Neuron (in vitro differentiated cells): ENCODE data around the gene ZNF865.
A peak's percentile ranks its signal among the peaks of the same experiment; 100 is the strongest.

ENCODE experiments used
- H2AFZ ChIP-seq: one replicate; pipeline ENCODE4 v1.6.1; 2013; ENCODE audit warnings: low read depth, mild to moderate bottlenecking, inconsistent platforms, low read length, moderate library complexity
- H3K27me3 ChIP-seq: one replicate; pipeline ENCODE4 v1.6.1; 2013; ENCODE audit warnings: low read length; ENCODE audit not compliant: insufficient read depth
- H3K36me3 ChIP-seq: one replicate; pipeline ENCODE4 v1.6.1; 2013; ENCODE audit warnings: low read length; ENCODE audit not compliant: insufficient read depth
- H3K4me1 ChIP-seq: one replicate; pipeline ENCODE4 v1.6.1; 2013; ENCODE audit warnings: low read length; ENCODE audit not compliant: insufficient read depth
- H3K4me3 ChIP-seq: 2 replicates; pipeline ENCODE4 v1.5.1; 2013; ENCODE audit warnings: mild to moderate bottlenecking, low read length, moderate library complexity
- H3K9me3 ChIP-seq: one replicate; pipeline ENCODE4 v1.6.1; 2013; ENCODE audit warnings: low read length

Gene ZNF865

GRCh38 chr19:55592391-55593090, 12.9 kb upstream of the ZNF865 start:
- Histone ChIP-seq H2AFZ (no peak overlapping the region), H3K4me3 (no peak overlapping the region), H3K27me3 (no peaks in the 10 kb centered on the region)

DNA sequence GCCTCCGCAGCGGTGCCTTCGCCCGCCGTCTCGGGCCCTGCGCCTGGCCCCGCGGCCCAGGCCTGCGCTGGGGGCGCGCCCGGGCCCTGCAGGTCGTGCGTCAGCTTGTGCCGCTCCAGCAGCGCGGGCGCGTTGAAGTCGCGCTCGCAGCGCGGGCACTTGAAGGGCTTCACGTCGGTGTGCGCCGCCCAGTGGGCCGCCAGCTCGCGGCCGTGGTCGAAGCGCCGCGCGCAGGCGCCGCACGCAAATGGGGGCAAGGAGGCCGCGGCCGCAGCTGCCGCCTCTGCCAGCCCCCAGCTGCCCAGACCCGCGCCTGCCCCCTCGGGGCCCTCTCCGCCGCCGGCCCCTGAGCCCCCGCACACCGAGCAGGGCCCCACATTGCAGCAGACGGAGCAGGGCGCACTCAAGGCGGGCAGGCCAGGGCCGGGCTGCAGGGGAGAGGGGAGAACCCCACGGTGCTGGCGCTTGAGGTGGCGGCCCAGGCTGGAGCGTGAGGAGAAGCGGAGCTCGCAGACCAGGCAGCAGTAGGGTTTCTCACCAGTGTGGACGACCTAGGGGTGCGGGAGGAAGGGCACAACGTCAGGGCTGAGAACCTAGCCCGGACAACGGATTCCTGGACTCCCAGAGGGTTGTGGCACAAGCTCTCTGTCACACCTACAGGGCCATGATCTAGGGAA, 12.2 kb upstream of the ZNF865 start:
- H3K4me3 ChIP-seq: no peak overlapping the region

More at GRCh38 chr19:55592391-55593090, 12.9 kb upstream of the ZNF865 start:
- Histone ChIP-seq H3K9me3 (peaks cover 6% of the 10 kb centered on the region), H3K36me3 (peaks cover 50% of the 10 kb centered on the region), H3K4me1 (peaks cover under 1% of the 10 kb centered on the region)

DNA sequence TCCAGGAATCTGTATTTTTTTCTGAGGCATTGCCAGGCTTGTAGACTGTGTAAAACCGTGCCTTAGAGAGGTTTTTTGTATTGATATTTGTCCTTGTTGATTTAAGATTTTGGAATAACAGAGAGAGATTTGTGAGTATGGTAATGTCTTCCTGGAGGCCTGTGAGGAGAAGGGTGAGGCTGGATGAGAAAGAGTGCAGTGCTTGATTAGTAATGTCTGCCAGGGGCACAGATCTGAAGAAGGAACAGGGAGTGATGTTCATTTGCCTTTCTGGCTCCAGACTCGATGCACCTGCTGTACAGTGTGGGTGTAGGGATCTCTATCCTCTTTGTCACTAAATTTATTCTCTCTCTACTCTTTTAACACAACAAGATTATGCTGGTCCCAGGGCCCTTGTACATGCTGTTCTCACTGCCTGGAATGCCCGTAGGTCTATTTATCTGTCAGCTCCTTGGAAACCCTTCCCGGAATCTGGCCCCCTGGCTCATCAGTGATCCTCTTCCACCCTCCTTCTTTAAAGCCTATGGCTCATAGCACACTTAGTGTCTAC, 10.4 kb upstream of the ZNF865 start:
- H3K9me3 ChIP-seq: peaks cover 6% of the 10 kb centered on the region
- no peak overlapping the region for H3K4me3 ChIP-seq
- peaks cover 4% of the 10 kb centered on the region for H3K4me1 ChIP-seq
- peaks cover 51% of the 10 kb centered on the region for H3K36me3 ChIP-seq
- no peak overlapping the region for H2AFZ ChIP-seq
- H3K27me3 ChIP-seq: no peaks in the 10 kb centered on the region

More for the DNA sequence above, 12.2 kb upstream of the ZNF865 start:
- no peak overlapping the region for H2AFZ ChIP-seq
- peaks cover 6% of the 10 kb centered on the region for H3K9me3 ChIP-seq
- H3K36me3 ChIP-seq: peaks cover 51% of the 10 kb centered on the region
- no peaks in the 10 kb centered on the region for H3K27me3 ChIP-seq
- H3K4me1 ChIP-seq: no peaks in the 10 kb centered on the region

DNA sequence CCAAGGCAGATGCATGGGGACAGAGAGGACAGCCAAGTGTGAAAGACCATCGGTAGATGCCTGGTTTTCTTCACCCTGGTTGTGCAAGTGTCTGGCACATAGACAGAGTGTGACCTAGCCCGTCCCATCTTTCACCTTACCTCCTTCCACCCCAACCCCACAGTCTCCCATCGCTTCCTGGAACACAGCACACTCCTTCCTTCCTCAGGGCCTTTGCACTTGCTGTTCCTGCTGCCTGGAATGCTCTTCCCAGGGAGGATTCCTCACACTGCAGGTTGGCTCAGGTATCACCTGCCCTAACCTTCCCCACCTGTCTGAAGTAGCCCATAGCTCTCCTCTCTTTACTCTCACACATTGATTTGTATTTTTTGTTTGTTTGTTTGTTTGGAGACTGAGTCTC, 9.1 kb upstream of the ZNF865 start:
- Histone ChIP-seq H3K27me3 (no peaks in the 10 kb centered on the region), H3K36me3 (peaks cover 51% of the 10 kb centered on the region), H3K4me1 (peaks cover 10% of the 10 kb centered on the region), H2AFZ (no peak overlapping the region), H3K9me3 (peaks cover 6% of the 10 kb centered on the region), H3K4me3 (no peak overlapping the region)

GRCh38 chr19:55597501-55597921, 7.9 kb upstream of the ZNF865 start:
- Histone ChIP-seq H3K36me3 (peaks cover 39% of the 10 kb centered on the region), H3K9me3 (peaks cover 6% of the 10 kb centered on the region), H3K4me3 (no peak overlapping the region), H3K27me3 (no peaks in the 10 kb centered on the region), H3K4me1 (peaks cover 10% of the 10 kb centered on the region), H2AFZ (no peak overlapping the region)

- peak overlapping the region; percentile 81 for H3K4me3 ChIP-seq
Measured at GRCh38 chr19:55598034-55598433, 7.4 kb upstream of the ZNF865 start.

GRCh38 chr19:55598719-55599467, 6.6 kb upstream of the ZNF865 start:
- Histone ChIP-seq H3K9me3 (peaks cover 6% of the 10 kb centered on the region), H3K4me1 (peaks cover 10% of the 10 kb centered on the region), H3K27me3 (no peaks in the 10 kb centered on the region), H2AFZ (peak overlapping the region; percentile 49), H3K36me3 (peaks cover 31% of the 10 kb centered on the region), H3K4me3 (peak overlapping the region; percentile 81)

More at GRCh38 chr19:55598034-55598433, 7.4 kb upstream of the ZNF865 start:
- Histone ChIP-seq H3K4me1 (peaks cover 10% of the 10 kb centered on the region), H3K36me3 (peaks cover 37% of the 10 kb centered on the region), H2AFZ (no peak overlapping the region), H3K9me3 (peaks cover 6% of the 10 kb centered on the region), H3K27me3 (no peaks in the 10 kb centered on the region)

GRCh38 chr19:55599468-55599841, 6.0 kb upstream of the ZNF865 start, which contains the start of gene FIZ1:
Gene FIZ1 (minus strand): TSS chr19:55599517. CDS start chr19:55597865, 1,652 bp downstream.
- Histone ChIP-seq H3K27me3 (no peaks in the 10 kb centered on the region), H3K9me3 (peaks cover 6% of the 10 kb centered on the region), H3K4me1 (peaks cover 11% of the 10 kb centered on the region), H3K4me3 (peak within 1 kb of the TSS; percentile 81), H3K36me3 (peaks cover 29% of the 10 kb centered on the region), H2AFZ (peak within 1 kb of the TSS; percentile 49)

GRCh38 chr19:55599842-55600661, 5.4 kb upstream of the ZNF865 start, which contains the start of gene ZNF524:
Gene ZNF524 (plus strand): TSS chr19:55600288. CDS start chr19:55602113, 1,825 bp downstream.
- Histone ChIP-seq H3K9me3 (peaks cover 6% of the 10 kb centered on the region), H2AFZ (peak within 1 kb of the TSS; percentile 49), H3K27me3 (no peaks in the 10 kb centered on the region), H3K4me3 (peak within 1 kb of the TSS; percentile 81), H3K4me1 (peaks cover 15% of the 10 kb centered on the region), H3K36me3 (peaks cover 23% of the 10 kb centered on the region)

- Histone ChIP-seq H3K36me3 (peaks cover 17% of the 10 kb centered on the region), H3K9me3 (peaks cover 6% of the 10 kb centered on the region), H3K27me3 (no peaks in the 10 kb centered on the region), H2AFZ (no peak overlapping the region), H3K4me3 (peak overlapping the region; percentile 58), H3K4me1 (peaks cover 15% of the 10 kb centered on the region)
Measured at GRCh38 chr19:55600662-55601028, 4.8 kb upstream of the ZNF865 start.

DNA sequence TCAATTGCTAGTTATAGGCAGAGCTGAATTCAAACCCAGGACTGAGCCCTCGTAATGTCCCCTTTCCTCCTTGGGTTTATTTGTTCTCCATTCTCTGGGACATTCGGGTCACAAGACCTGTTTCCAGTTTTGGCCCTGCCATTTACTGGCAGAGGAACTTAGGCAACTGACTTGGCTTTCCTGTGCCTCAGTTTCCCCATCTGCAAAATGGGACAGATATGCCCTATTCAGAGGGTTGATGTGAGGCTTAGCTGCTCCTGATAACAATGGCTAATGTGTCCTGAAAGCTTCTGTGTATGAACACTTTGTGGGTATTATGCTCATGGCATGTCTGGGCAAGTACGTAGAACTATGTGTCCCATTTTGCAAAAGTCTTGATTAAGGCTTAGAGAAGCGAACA, 4.4 kb upstream of the ZNF865 start:
- H3K36me3 ChIP-seq: peaks cover 13% of the 10 kb centered on the region
- no peak overlapping the region for H2AFZ ChIP-seq
- no peaks in the 10 kb centered on the region for H3K27me3 ChIP-seq
- peak overlapping the region; percentile 58 for H3K4me3 ChIP-seq
- peaks cover 4% of the 10 kb centered on the region for H3K9me3 ChIP-seq
- H3K4me1 ChIP-seq: peaks cover 18% of the 10 kb centered on the region
